Measurements from ENCODE around the gene MFAP2.

Gene MFAP2

DNA sequence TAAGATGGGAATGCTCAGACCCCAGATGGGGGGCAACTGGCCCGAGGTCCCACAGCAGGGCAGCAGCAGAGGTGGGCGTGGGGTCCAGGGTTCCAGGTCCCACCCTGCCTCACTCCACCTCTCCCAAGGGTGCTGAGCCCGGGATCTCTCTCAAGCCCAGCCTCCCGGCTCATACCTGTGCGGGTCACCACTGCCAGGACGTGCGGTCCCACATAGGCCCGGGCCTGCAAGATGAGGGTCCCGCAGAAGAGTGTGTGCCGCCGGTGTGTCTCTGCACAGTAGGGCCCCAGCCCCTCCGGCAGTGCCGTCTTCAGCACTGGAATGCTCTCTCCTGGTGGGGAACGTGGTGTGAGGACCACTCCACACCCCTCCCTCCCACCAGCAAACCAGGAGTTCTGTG is 16.4 kb upstream of the MFAP2 start:
- no peak for TF ChIP-seq CTCF (conservative IDR thresholded peaks at IDR 0.05)

DNA sequence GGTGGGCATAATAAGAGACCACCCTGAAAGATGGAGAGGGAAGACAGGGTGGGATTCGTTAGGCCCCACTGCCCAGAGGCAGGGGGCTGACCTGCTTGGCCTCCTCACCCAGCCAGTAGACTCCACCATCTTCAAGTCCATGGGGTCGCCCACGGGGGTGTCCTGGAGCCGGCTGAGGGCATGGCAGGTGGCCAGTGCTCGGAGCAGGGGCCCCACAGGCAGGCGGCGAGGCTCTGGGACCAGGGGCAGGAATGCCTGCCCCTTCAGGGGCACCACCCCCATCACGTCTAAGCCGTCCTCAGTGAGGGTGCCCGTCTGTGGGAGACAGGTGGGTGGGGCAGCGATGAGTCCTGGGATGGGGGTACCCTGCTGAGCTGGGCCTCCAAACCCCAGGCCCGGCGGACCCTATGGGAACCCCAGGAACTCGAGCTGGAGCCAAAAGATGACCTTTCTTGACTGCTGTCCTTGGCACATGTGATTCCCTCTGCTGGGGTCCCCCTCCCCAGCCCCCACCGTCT is 13.2 kb upstream of the MFAP2 start:
- no peak overlapping the region for H3K27ac ChIP-seq
- TF ChIP-seq CTCF (conservative IDR thresholded peaks at IDR 0.05): no peak

More for the DNA sequence above, 16.4 kb upstream of the MFAP2 start:
- no peak overlapping the region for H3K27ac ChIP-seq

DNA sequence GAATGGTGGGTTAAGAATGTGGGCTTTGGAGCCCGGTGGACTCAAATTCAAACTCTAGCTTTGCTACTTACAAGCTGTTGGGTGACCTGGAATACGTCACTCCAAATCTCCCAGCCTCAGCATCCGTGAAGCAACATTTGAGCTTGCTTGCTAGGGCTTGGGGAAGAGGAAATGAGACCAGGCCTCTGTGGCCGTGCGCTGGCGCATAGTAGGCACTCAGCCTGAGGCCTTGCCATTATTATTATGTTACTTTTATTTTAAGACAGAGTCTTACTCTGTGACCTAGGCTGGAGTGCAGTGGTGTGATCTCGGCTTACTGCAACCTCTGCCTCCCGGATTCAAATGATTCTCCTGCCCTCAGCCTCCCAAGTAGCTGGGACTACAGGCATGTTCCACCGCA is 12.3 kb upstream of the MFAP2 start:
- no peak for TF ChIP-seq CTCF (conservative IDR thresholded peaks at IDR 0.05)
- no peak overlapping the region for H3K27ac ChIP-seq

DNA sequence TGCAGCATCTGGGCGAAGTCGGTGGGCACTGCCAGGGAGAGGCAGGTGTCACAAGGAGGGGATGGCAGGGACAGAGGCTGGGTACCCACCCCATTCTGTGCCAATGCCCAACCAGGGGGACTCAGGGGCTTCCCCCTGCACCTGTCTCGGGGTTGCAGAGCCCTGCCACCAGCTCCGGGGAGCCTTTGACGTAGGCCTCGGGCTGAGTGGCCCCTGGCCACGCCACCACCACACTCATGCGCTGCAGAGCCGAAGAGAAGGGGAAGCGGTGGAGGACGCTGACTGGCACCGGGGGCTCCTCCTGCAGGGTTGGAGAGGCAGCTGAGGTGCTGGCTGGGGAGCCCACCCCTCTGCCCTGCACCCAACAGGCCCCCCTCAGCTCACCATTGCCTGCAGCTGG is 11.7 kb upstream of the MFAP2 start:
- H3K27ac ChIP-seq: no peak overlapping the region
- no peak for TF ChIP-seq CTCF (conservative IDR thresholded peaks at IDR 0.05)

DNA sequence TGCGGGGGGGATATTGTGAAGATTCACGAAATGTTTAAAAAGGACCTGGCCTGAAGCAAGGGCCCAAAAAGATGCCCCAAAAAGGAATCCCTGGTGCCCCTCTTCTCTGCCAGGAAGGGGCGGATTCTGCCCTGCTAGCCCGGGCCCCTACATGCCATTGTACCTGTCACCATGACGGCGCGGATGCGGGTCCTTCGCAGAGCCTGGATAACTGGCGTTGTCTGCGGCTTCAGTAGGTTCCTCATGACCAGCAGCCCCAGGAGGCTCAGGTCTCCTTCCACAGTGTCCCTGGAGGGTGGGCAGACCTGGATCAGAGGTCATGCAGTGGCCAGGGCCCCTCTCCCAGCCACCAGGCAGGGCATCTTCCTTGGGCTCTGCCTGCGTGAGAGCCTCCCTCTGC is 11.2 kb upstream of the MFAP2 start:
- H3K27ac ChIP-seq: no peak overlapping the region
- TF ChIP-seq CTCF (conservative IDR thresholded peaks at IDR 0.05): no peak

GRCh38 chr1:16989676-16990391 is 9.4 kb upstream of the MFAP2 start:
- H3K27ac ChIP-seq: no peak overlapping the region
- no peak for TF ChIP-seq CTCF (conservative IDR thresholded peaks at IDR 0.05)

- no peak overlapping the region for H3K27ac ChIP-seq
- TF ChIP-seq CTCF (conservative IDR thresholded peaks at IDR 0.05): no peak
Observed at GRCh38 chr1:16988210-16988609, 7.8 kb upstream of the MFAP2 start.

Measured in VCaP (cell line).